NT2/D1 (cell line): Measurements from ENCODE around the gene FRMD4A.

ENCODE experiments used
- SUZ12 ChIP-seq: IDR thresholded peaks from 2 replicates; pipeline ENCODE4 v1.6.1; 2011; ENCODE audit not compliant: insufficient read length, insufficient read depth; ENCODE audit errors: extremely low read depth
- ZNF274 ChIP-seq: IDR thresholded peaks from 2 replicates; pipeline ENCODE4 v1.6.1; 2011; ENCODE audit warnings: mild to moderate bottlenecking, low read depth, low read length

DNA sequence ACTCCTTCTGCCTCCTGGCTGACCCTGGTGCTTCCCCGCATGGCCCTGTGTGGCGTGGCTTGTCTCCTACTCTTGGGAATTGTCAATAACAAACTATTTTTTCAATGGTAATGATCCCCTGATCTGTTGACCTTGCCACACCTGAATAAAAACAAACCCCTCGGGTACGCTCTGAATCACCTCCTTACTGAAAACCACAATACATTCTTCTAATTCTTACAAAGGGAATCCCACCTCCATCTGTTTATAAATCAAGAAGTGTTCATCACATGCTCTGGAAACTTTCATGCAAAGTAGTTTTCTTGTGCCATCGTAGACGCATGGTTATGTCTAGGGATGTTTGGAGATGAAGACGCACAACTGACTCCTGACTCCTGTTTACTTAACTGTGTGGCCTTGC is 245.8 kb downstream of the FRMD4A start:
- TF ChIP-seq ZNF274, result no peak
- no peak for TF ChIP-seq SUZ12
